ENCODE data around the gene MAN2A1. TPM values are rescaled to one million over a fixed set of nuclear protein-coding genes. Genes with fewer than 3 reads are reported as not detected.

Gene MAN2A1
- total RNA-seq, 1 experiment from 2014 or later, result 21.8 TPM

GRCh38 chr5:109899163-109899535 lies 209.4 kb downstream of the MAN2A1 start:
- Histone ChIP-seq H3K27ac (ENCODE audit: low read length) (no peak overlapping the region), H3K4me2 (ENCODE audit: low read length) (no peak overlapping the region), H3K9me2 (replicated peaks; ENCODE audit: low read length) (no peaks in the 10 kb centered on the region), H3K79me2 (ENCODE audit: low read length) (no peaks in the 10 kb centered on the region), H3K4me3 (ENCODE audit: low read length) (no peak overlapping the region), H3K9ac (ENCODE audit: low read length) (no peak overlapping the region), H3K36me3 (ENCODE audit: low read depth, low read length) (no peaks in the 10 kb centered on the region), H3K4me1 (ENCODE audit: insufficient read depth, low read length) (peaks cover 34% of the 10 kb centered on the region), H3K9me3 (ENCODE audit: low read length) (no peaks in the 10 kb centered on the region), H3K27me3 (ENCODE audit: low read length) (no peaks in the 10 kb centered on the region), H4K20me1 (ENCODE audit: low read length) (no peaks in the 10 kb centered on the region), H2AFZ (ENCODE audit: low read length) (no peak overlapping the region), H3F3A (ENCODE audit: low read length, unreplicated experiment) (peaks cover 4% of the 10 kb centered on the region)
- TF ChIP-seq EZH2 (IDR thresholded peaks at IDR 0.05; ENCODE audit: low read length, unreplicated experiment) (no peak), CTCF (conservative IDR thresholded peaks at IDR 0.05; ENCODE audit: low read depth, low read length) (no peak), EZH2phosphoT487 (IDR thresholded peaks at IDR 0.05; ENCODE audit: borderline replicate concordance, low read length) (no peak)
- CTCF ChIA-PET, result no interaction called here
- ATAC-seq (no peak), DNase-seq (no peak)
- no TSS peak for BruUV-seq (replicated peaks)
- POLR2A ChIA-PET (ENCODE audit: unreplicated experiment), result no interaction called here
- intact Hi-C loops (cut with micrococcal nuclease), result no loop called here

GRCh38 chr5:109900461-109900860 lies 210.7 kb downstream of the MAN2A1 start:
- Histone ChIP-seq H3K4me2 (ENCODE audit: low read length) (peak overlapping the region; percentile 76), H3K79me2 (ENCODE audit: low read length) (no peaks in the 10 kb centered on the region), H3K9ac (ENCODE audit: low read length) (no peak overlapping the region; the same call in 1 of the 2 replicates), H3K27me3 (ENCODE audit: low read length) (no peaks in the 10 kb centered on the region), H3K36me3 (ENCODE audit: low read depth, low read length) (no peaks in the 10 kb centered on the region), H3K4me3 (ENCODE audit: low read length) (no peak overlapping the region), H3K4me1 (ENCODE audit: insufficient read depth, low read length) (peaks cover 37% of the 10 kb centered on the region), H3K9me3 (ENCODE audit: low read length) (no peaks in the 10 kb centered on the region), H3K27ac (ENCODE audit: low read length) (peak overlapping the region; percentile 94), H3F3A (ENCODE audit: low read length, unreplicated experiment) (peaks cover 4% of the 10 kb centered on the region), H2AFZ (ENCODE audit: low read length) (no peak overlapping the region), H4K20me1 (ENCODE audit: low read length) (no peaks in the 10 kb centered on the region), H3K9me2 (replicated peaks; ENCODE audit: low read length) (no peaks in the 10 kb centered on the region)
- POLR2A ChIA-PET (ENCODE audit: unreplicated experiment), result no interaction called here
- no TSS peak for BruUV-seq (replicated peaks)
- no peak for TF ChIP-seq CTCF (conservative IDR thresholded peaks at IDR 0.05; ENCODE audit: low read depth, low read length)
- TF ChIP-seq EZH2 (IDR thresholded peaks at IDR 0.05; ENCODE audit: low read length, unreplicated experiment), result no peak
- TF ChIP-seq EZH2phosphoT487 (IDR thresholded peaks at IDR 0.05; ENCODE audit: borderline replicate concordance, low read length), result no peak
- intact Hi-C loops (cut with micrococcal nuclease), result loop anchor here (2.0 kb wide), 3 partner anchors 76 to 1378 kb away; no protein-coding TSS in a partner anchor
- ATAC-seq (no peak), DNase-seq (no peak)
- CTCF ChIA-PET, result no interaction called here

GRCh38 chr5:109900911-109901627 lies 211.3 kb downstream of the MAN2A1 start:
- Histone ChIP-seq H3K9ac (ENCODE audit: low read length) (peak overlapping the region; percentile 66), H3K4me2 (ENCODE audit: low read length) (peak overlapping the region; percentile 76), H3K4me3 (ENCODE audit: low read length) (peak overlapping the region; percentile 39; the same call in 1 of the 2 replicates), H3K36me3 (ENCODE audit: low read depth, low read length) (no peaks in the 10 kb centered on the region), H3F3A (ENCODE audit: low read length, unreplicated experiment) (peaks cover 4% of the 10 kb centered on the region), H3K9me2 (replicated peaks; ENCODE audit: low read length) (no peaks in the 10 kb centered on the region), H3K4me1 (ENCODE audit: insufficient read depth, low read length) (peaks cover 43% of the 10 kb centered on the region), H3K27ac (ENCODE audit: low read length) (peak overlapping the region; percentile 94), H4K20me1 (ENCODE audit: low read length) (no peaks in the 10 kb centered on the region), H3K27me3 (ENCODE audit: low read length) (no peaks in the 10 kb centered on the region), H3K9me3 (ENCODE audit: low read length) (no peaks in the 10 kb centered on the region), H2AFZ (ENCODE audit: low read length) (no peak overlapping the region), H3K79me2 (ENCODE audit: low read length) (no peaks in the 10 kb centered on the region)
- intact Hi-C loops (cut with micrococcal nuclease), result loop anchor here (1.0 to 2.0 kb wide), 4 partner anchors 36 to 1378 kb away; no protein-coding TSS in a partner anchor
- no TSS peak for BruUV-seq (replicated peaks)
- TF ChIP-seq CTCF (conservative IDR thresholded peaks at IDR 0.05; ENCODE audit: low read depth, low read length), result peak; percentile 39; the same call in 1 of the 2 replicates
- TF ChIP-seq EZH2phosphoT487 (IDR thresholded peaks at IDR 0.05; ENCODE audit: borderline replicate concordance, low read length), result no peak
- CTCF ChIA-PET, result interaction anchor here (0.6 kb wide), 1 partner anchor 134 kb away, joined by 3 read pairs; no protein-coding TSS in a partner anchor
- peak; percentile 86 for ATAC-seq
- peak; percentile 98 for DNase-seq
- POLR2A ChIA-PET (ENCODE audit: unreplicated experiment), result no interaction called here
